Raji (cell line): ENCODE results near the gene IRX2.

ENCODE experiments used
- POLR2A ChIP-seq: IDR thresholded peaks from 2 replicates; pipeline ENCODE4 v1.6.1; 2011; ENCODE audit warnings: low read depth, low read length, control low read depth; ENCODE audit not compliant: insufficient read depth

IRX2 gene

GRCh38 chr5:2751592-2752021, at the start of gene IRX2:
IRX2 (minus strand) TSS chr5:2751677; CDS start chr5:2751413, 264 bp downstream.
- no peak for TF ChIP-seq POLR2A

- no peak for TF ChIP-seq POLR2A
Observed at GRCh38 chr5:2800035-2800434, 48.6 kb upstream of the IRX2 start.

- TF ChIP-seq POLR2A, result no peak
Observed at GRCh38 chr5:2797981-2798380, 46.5 kb upstream of the IRX2 start.

- no peak for TF ChIP-seq POLR2A
Observed at GRCh38 chr5:2797160-2797559, 45.7 kb upstream of the IRX2 start.

- no peak for TF ChIP-seq POLR2A
Observed at GRCh38 chr5:2783223-2783622, 31.7 kb upstream of the IRX2 start.

- TF ChIP-seq POLR2A, result no peak
Observed at GRCh38 chr5:2782658-2783057, 31.2 kb upstream of the IRX2 start.

- no peak for TF ChIP-seq POLR2A
Observed at GRCh38 chr5:2780421-2781171, 29.1 kb upstream of the IRX2 start.

- TF ChIP-seq POLR2A, result no peak
Observed at GRCh38 chr5:2779459-2779858, 28.0 kb upstream of the IRX2 start.

- no peak for TF ChIP-seq POLR2A
Observed at GRCh38 chr5:2776337-2777302, 25.1 kb upstream of the IRX2 start.

- TF ChIP-seq POLR2A, result no peak
Observed at GRCh38 chr5:2773327-2773726, 21.9 kb upstream of the IRX2 start.

GRCh38 chr5:2767089-2767488, 15.6 kb upstream of the IRX2 start:
- TF ChIP-seq POLR2A, result no peak

GRCh38 chr5:2764581-2764980, 13.1 kb upstream of the IRX2 start:
- TF ChIP-seq POLR2A, result no peak

- no peak for TF ChIP-seq POLR2A
Observed at GRCh38 chr5:2763533-2763794, 12.0 kb upstream of the IRX2 start.

GRCh38 chr5:2762744-2763532, 11.5 kb upstream of the IRX2 start:
- no peak for TF ChIP-seq POLR2A

GRCh38 chr5:2761921-2762488, 10.5 kb upstream of the IRX2 start:
- no peak for TF ChIP-seq POLR2A

- no peak for TF ChIP-seq POLR2A
Observed at GRCh38 chr5:2759696-2760461, 8.4 kb upstream of the IRX2 start.
